Brain microvascular endothelial cell (primary cell): ENCODE measurements around the gene MRPL28.
A peak's percentile ranks its signal among the peaks of the same experiment; 100 is the strongest.
"Not testable (repeated sequence)": the region's sequence is repeated elsewhere in the genome, so short reads cannot be mapped to it uniquely, and the experiment has no call there.

Experiments
- DNase-seq: peaks from one replicate; pipeline ENCODE4 v3.0.0-alpha.2; 2020
- H3K27ac ChIP-seq: fragments of 250-450 bp; sonication (Bioruptor Pico); 2 replicates; pipeline ENCODE4 v1.5.1; 2020; ENCODE audit warnings: mild to moderate bottlenecking, moderate library complexity
- H3K27me3 ChIP-seq: fragments of 250-450 bp; sonication (Bioruptor Pico); replicated peaks from 2 replicates; pipeline ENCODE4 v1.5.1; 2020; ENCODE audit warnings: mild to moderate bottlenecking
- H3K36me3 ChIP-seq: fragments of 250-450 bp; sonication (Bioruptor Pico); replicated peaks from 2 replicates; pipeline ENCODE4 v1.5.1; 2020; ENCODE audit warnings: mild to moderate bottlenecking
- H3K4me3 ChIP-seq: 2 replicates; pipeline ENCODE4 v1.5.1; 2011; ENCODE audit warnings: low read depth, mild to moderate bottlenecking, control low read depth, low read length, moderate library complexity
- in situ Hi-C: cut with HindIII; loops from 2 replicates; pipeline ENCODE4 v1.10.0; 2017; ENCODE audit warnings: low sequenced_read_pairs, low pct_ligation_motif_present
- TF ChIP-seq, protein P1 (sequence below): IDR thresholded peaks from 2 replicates; pipeline ENCODE4 v1.5.1; 2011; ENCODE audit warnings: low read depth, mild to moderate bottlenecking, moderate library complexity, low read length, control low read depth, inconsistent platforms; ENCODE audit errors: missing control alignments

Gene MRPL28

GRCh38 chr16:392450-393030, 22.2 kb upstream of the MRPL28 start:
- in situ Hi-C loops = no loop called here
- no peak overlapping the region for H3K27ac ChIP-seq
- no peak overlapping the region for H3K4me3 ChIP-seq
- TF ChIP-seq, protein P1, sequence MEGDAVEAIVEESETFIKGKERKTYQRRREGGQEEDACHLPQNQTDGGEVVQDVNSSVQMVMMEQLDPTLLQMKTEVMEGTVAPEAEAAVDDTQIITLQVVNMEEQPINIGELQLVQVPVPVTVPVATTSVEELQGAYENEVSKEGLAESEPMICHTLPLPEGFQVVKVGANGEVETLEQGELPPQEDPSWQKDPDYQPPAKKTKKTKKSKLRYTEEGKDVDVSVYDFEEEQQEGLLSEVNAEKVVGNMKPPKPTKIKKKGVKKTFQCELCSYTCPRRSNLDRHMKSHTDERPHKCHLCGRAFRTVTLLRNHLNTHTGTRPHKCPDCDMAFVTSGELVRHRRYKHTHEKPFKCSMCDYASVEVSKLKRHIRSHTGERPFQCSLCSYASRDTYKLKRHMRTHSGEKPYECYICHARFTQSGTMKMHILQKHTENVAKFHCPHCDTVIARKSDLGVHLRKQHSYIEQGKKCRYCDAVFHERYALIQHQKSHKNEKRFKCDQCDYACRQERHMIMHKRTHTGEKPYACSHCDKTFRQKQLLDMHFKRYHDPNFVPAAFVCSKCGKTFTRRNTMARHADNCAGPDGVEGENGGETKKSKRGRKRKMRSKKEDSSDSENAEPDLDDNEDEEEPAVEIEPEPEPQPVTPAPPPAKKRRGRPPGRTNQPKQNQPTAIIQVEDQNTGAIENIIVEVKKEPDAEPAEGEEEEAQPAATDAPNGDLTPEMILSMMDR = peak; percentile 12
- no peaks in the 10 kb centered on the region for H3K36me3 ChIP-seq
- DNase-seq = no peak
- no peaks in the 10 kb centered on the region for H3K27me3 ChIP-seq

- H3K4me3 ChIP-seq = no peak overlapping the region
- in situ Hi-C loops = no loop called here
- DNase-seq = peak; percentile 73
- no peaks in the 10 kb centered on the region for H3K27me3 ChIP-seq
- TF ChIP-seq, protein P1 = peak; percentile 98
- H3K27ac ChIP-seq = no peak overlapping the region
- no peaks in the 10 kb centered on the region for H3K36me3 ChIP-seq
These were observed 21.6 kb upstream of the MRPL28 start for GRCh38 chr16:391885-392335.

GRCh38 chr16:389352-389751, 19.0 kb upstream of the MRPL28 start:
- Histone ChIP-seq H3K27me3 (no peaks in the 10 kb centered on the region), H3K4me3 (no peak overlapping the region), H3K36me3 (no peaks in the 10 kb centered on the region), H3K27ac (no peak overlapping the region)
- DNase-seq = no peak
- in situ Hi-C loops = no loop called here
- TF ChIP-seq, protein P1 = no peak

GRCh38 chr16:387761-388666, 17.7 kb upstream of the MRPL28 start:
- H3K36me3 ChIP-seq, in situ Hi-C loops, H3K27ac ChIP-seq, H3K4me3 ChIP-seq, H3K27me3 ChIP-seq: not testable (repeated sequence)
- peak; percentile 37 for DNase-seq

DNA sequence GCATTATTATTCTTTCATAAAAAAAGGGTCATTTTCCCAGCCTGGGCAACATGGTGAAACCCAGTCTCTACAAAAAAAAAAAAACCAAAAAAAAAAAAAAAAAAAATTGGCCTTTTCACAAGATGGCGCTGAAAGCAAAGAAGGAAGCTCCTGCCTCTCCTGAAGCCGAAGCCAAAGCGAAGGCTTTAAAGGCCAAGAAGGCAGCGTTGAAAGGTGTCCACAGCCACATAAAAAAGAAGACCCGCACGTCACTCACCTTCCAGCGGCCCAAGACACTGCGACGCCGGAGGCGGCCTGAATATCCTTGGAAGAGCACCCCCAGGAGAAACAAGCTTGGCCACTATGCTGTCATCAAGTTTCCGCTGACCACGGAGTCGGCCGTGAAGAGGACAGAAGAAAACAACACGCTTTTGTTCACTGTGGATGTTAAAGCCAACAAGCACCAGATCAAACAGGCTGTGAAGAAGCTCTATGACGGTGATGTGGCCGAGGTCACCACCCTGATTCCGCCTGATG, 16.4 kb upstream of the MRPL28 start:
- in situ Hi-C loops = no loop called here
- Histone ChIP-seq H3K27me3 (no peaks in the 10 kb centered on the region), H3K36me3 (no peaks in the 10 kb centered on the region), H3K27ac (no peak overlapping the region), H3K4me3 (peak overlapping the region; percentile 22)
- no peak for DNase-seq
- TF ChIP-seq, protein P1 = no peak

DNA sequence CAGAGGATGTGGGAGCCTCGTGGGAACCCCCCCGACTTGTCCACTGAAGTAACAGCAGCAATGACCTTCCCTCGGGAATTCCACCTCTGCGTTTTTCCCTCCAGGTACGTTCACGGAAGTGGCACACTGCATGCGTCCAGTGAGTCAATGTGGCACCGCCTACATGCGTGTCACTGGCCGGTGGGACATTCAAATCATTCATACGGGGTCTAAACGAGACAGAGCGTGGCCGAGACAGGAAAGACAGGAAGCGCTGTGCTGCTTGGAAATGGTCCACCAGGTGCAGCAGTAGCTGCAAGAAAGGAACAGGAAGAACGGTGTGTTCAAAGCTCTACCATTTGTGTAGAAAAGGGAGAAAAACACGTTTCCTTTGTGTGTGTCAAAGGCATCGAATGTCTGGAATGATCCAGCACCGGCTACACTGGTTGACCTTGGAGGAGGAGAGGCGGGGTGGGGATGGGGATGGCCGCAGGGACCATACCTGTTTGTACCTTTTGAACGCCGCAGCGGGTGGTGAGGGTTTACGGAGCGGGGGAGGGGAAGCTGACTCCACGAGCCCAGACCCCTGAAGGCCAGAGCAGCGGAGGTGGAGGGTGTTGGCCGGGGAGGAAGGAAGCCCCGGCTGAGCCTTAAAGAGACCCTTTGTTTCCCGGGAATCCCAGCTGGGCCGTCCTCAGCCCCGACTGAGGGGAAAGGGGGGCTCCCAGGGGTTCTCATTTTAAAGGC, 13.2 kb upstream of the MRPL28 start:
- no peak overlapping the region for H3K27ac ChIP-seq
- H3K27me3 ChIP-seq = no peaks in the 10 kb centered on the region
- DNase-seq = no peak
- TF ChIP-seq, protein P1 = no peak
- no peak overlapping the region for H3K4me3 ChIP-seq
- no peaks in the 10 kb centered on the region for H3K36me3 ChIP-seq
- in situ Hi-C loops = no loop called here
